HepG2 (cell line): ENCODE data around the gene NFASC.

Experiments
- CTCF ChIP-seq: sonication (generic); formaldehyde crosslinking; IDR thresholded peaks from 2 replicates; pipeline ENCODE4 v1.5.0; 2020; ENCODE audit warnings: mild to moderate bottlenecking, missing genetic modification reagents, moderate library complexity
- ELK4 ChIP-seq: sonication (generic); formaldehyde crosslinking; IDR thresholded peaks from 2 replicates; pipeline ENCODE4 v1.9.0; 2021; ENCODE audit warnings: missing genetic modification reagents, borderline replicate concordance
- HOXA7 ChIP-seq: sonication (generic); formaldehyde crosslinking; IDR thresholded peaks from 2 replicates; pipeline ENCODE4 v1.8.1; 2022; ENCODE audit warnings: mild to moderate bottlenecking, missing genetic modification reagents, moderate library complexity
- NR1H2 ChIP-seq: sonication (generic); formaldehyde crosslinking; IDR thresholded peaks from 2 replicates; pipeline ENCODE4 v1.8.1; 2022; ENCODE audit warnings: low read depth, missing genetic modification reagents, borderline replicate concordance
- PHF21A ChIP-seq: sonication (generic); formaldehyde crosslinking; IDR thresholded peaks from 2 replicates; pipeline ENCODE4 v1.5.0; 2020; ENCODE audit warnings: mild to moderate bottlenecking, missing genetic modification reagents
- RBM22 ChIP-seq: fragments of 200-400 bp; formaldehyde crosslinking; optimal IDR thresholded peaks from 2 replicates; pipeline ENCODE3; 2017; ENCODE audit warnings: mild to moderate bottlenecking, low read length, moderate library complexity
- SRSF1 ChIP-seq: fragments of 200-400 bp; formaldehyde crosslinking; optimal IDR thresholded peaks from 2 replicates; pipeline ENCODE3; 2017; ENCODE audit warnings: mild to moderate bottlenecking, low read depth, low read length, moderate library complexity
- TAF1 ChIP-seq: sonication (generic); formaldehyde crosslinking; IDR thresholded peaks from 2 replicates; pipeline ENCODE4 v1.4.0; 2020; ENCODE audit warnings: missing genetic modification reagents
- TCF7L2 ChIP-seq: IDR thresholded peaks from 2 replicates; pipeline ENCODE4 v1.6.1; 2011; ENCODE audit warnings: mild to moderate bottlenecking, low read depth, low read length, moderate library complexity
- ZC3H4 ChIP-seq: sonication (generic); formaldehyde crosslinking; IDR thresholded peaks from 2 replicates; pipeline ENCODE4 v1.4.0; 2020; ENCODE audit warnings: missing genetic modification reagents, borderline replicate concordance
- ZNF543 ChIP-seq: sonication (generic); formaldehyde crosslinking; IDR thresholded peaks from 2 replicates; pipeline ENCODE4 v1.4.0; 2020; ENCODE audit warnings: mild to moderate bottlenecking, missing genetic modification reagents
- TF ChIP-seq, protein P1 (sequence below): sonication (generic); formaldehyde crosslinking; IDR thresholded peaks from 2 replicates; pipeline ENCODE4 v1.8.0; 2022; ENCODE audit warnings: mild to moderate bottlenecking, missing genetic modification reagents, borderline replicate concordance

DNA sequence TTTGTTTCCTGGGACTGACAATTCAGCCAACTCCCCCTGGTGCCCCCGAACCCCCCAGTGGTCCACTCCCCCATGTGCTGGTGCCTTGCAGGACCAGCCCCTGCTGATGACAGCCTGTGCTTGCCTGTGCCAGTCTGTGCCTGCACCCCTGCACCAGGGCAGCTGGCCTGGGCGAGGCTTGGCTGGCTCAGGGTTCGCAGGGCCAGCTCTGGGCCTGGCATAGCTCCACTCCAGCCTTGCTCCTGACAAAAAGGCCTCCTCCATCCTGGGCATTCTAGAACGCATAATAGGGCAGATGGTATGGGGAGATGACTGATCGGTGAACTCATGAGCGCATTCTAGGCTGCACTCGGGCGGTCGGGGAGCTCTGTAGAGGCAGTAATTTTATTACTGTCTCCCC is 177.7 kb downstream of the NFASC start:
- no peak for TF ChIP-seq ELK4 (CRISPR knock-in tag)
- TF ChIP-seq PHF21A, result no peak
- TF ChIP-seq HOXA7 (CRISPR knock-in tag), result no peak
- TF ChIP-seq CTCF (CRISPR knock-in tag), result no peak
- no peak for TF ChIP-seq NR1H2 (CRISPR knock-in tag)
- TF ChIP-seq RBM22, result no peak
- TF ChIP-seq SRSF1, result no peak
- TF ChIP-seq ZNF543 (CRISPR knock-in tag), result no peak
- no peak for TF ChIP-seq TCF7L2
- TF ChIP-seq ZC3H4 (CRISPR knock-in tag), result no peak
- no peak for TF ChIP-seq TAF1 (CRISPR knock-in tag)
- TF ChIP-seq, protein P1, sequence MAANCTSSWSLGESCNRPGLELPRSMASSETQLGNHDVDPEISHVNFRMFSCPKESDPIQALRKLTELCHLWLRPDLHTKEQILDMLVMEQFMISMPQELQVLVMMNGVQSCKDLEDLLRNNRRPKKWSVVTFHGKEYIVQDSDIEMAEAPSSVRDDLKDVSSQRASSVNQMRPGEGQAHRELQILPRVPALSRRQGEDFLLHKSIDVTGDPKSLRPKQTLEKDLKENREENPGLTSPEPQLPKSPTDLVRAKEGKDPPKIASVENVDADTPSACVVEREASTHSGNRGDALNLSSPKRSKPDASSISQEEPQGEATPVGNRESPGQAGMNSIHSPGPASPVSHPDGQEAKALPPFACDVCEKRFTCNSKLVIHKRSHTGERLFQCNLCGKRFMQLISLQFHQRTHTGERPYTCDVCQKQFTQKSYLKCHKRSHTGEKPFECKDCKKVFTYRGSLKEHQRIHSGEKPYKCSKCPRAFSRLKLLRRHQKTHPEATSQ (CRISPR knock-in tag), result no peak
